ENCODE results near the gene GPT2.

GPT2 gene

GRCh38 chr16:46842192-46842895 is 41.8 kb upstream of the GPT2 start:
- no peaks in the 10 kb centered on the region for H3K27me3 ChIP-seq (ENCODE audit: insufficient read depth, poor library complexity, severe bottlenecking)
- no peak for TF ChIP-seq GABPA (IDR thresholded peaks at IDR 0.05; ENCODE audit: low read depth)
- TF ChIP-seq CTCF (IDR thresholded peaks at IDR 0.05; ENCODE audit: insufficient read depth, low read length): no peak
- TF ChIP-seq SPI1 (IDR thresholded peaks at IDR 0.05; ENCODE audit: borderline replicate concordance, low read depth): no peak
- TF ChIP-seq POLR2AphosphoS5 (IDR thresholded peaks at IDR 0.05; ENCODE audit: low read depth): no peak
- TF ChIP-seq REST (IDR thresholded peaks at IDR 0.05; ENCODE audit: insufficient replicate concordance, low read depth): no peak
- H3K4me3 ChIP-seq (replicated peaks; ENCODE audit: insufficient read depth, low read length): no peak overlapping the region
- DNase-seq (ENCODE audit: low read depth in 1 of 2, low spot score in 1 of 2): no peak
- no peak overlapping the region for H3K27ac ChIP-seq (replicated peaks)

- Histone ChIP-seq H3K27me3 (ENCODE audit: insufficient read depth, poor library complexity, severe bottlenecking) (no peaks in the 10 kb centered on the region), H3K4me3 (replicated peaks; ENCODE audit: insufficient read depth, low read length) (no peak overlapping the region), H3K27ac (replicated peaks) (no peak overlapping the region)
- TF ChIP-seq POLR2AphosphoS5 (IDR thresholded peaks at IDR 0.05; ENCODE audit: low read depth) (no peak), GABPA (IDR thresholded peaks at IDR 0.05; ENCODE audit: low read depth) (no peak), SPI1 (IDR thresholded peaks at IDR 0.05; ENCODE audit: borderline replicate concordance, low read depth) (no peak), REST (IDR thresholded peaks at IDR 0.05; ENCODE audit: insufficient replicate concordance, low read depth) (no peak), CTCF (IDR thresholded peaks at IDR 0.05; ENCODE audit: insufficient read depth, low read length) (no peak)
- no peak for DNase-seq (ENCODE audit: low read depth in 1 of 2, low spot score in 1 of 2)
Observed at GRCh38 chr16:46843898-46844642, 40.1 kb upstream of the GPT2 start.

- TF ChIP-seq CTCF (IDR thresholded peaks at IDR 0.05; ENCODE audit: insufficient read depth, low read length) (no peak), POLR2AphosphoS5 (IDR thresholded peaks at IDR 0.05; ENCODE audit: low read depth) (no peak), SPI1 (IDR thresholded peaks at IDR 0.05; ENCODE audit: borderline replicate concordance, low read depth) (no peak), GABPA (IDR thresholded peaks at IDR 0.05; ENCODE audit: low read depth) (no peak), REST (IDR thresholded peaks at IDR 0.05; ENCODE audit: insufficient replicate concordance, low read depth) (no peak)
- Histone ChIP-seq H3K4me3 (replicated peaks; ENCODE audit: insufficient read depth, low read length) (no peak overlapping the region), H3K27ac (replicated peaks) (no peak overlapping the region), H3K27me3 (ENCODE audit: insufficient read depth, poor library complexity, severe bottlenecking) (no peaks in the 10 kb centered on the region)
- DNase-seq (ENCODE audit: low read depth in 1 of 2, low spot score in 1 of 2): no peak
Observed at GRCh38 chr16:46844771-46845170, 39.4 kb upstream of the GPT2 start.
